Subcutaneous adipose tissue (tissue), 4 donors: ENCODE measurements around the gene IGSF3. TPM values are rescaled to one million over a fixed set of nuclear protein-coding genes. Genes with fewer than 3 reads are reported as not detected.

ENCODE experiments used
- CTCF ChIP-seq: fragments of 450-650 bp; IDR thresholded peaks from one replicate; pipeline ENCODE4 v1.5.1; 2016; ENCODE audit warnings: low read depth, mild to moderate bottlenecking, control low read depth, antibody characterized with exemption, moderate library complexity
- total RNA-seq, 4 donors: library from RNA; depleted of rRNA; stranded (reverse); fragments of >200 nt; gene quantifications; one replicate each; pipeline ENCODE4 v1.1.0, GENCODE V29; 2016

Gene IGSF3
- total RNA-seq, 4 donors from 2014 or later = 1.5 to 2.2 (median 1.8) TPM

- no peak for TF ChIP-seq CTCF
Observed at GRCh38 chr1:116569381-116569670, 98.2 kb downstream of the IGSF3 start.

- TF ChIP-seq CTCF = no peak
Observed at GRCh38 chr1:116568662-116569380, 98.7 kb downstream of the IGSF3 start.

GRCh38 chr1:116567790-116568661 is 99.5 kb downstream of the IGSF3 start:
- TF ChIP-seq CTCF = no peak

GRCh38 chr1:116565222-116565621 is 102.3 kb downstream of the IGSF3 start:
- no peak for TF ChIP-seq CTCF

- no peak for TF ChIP-seq CTCF
Observed at GRCh38 chr1:116564426-116564825, 103.1 kb downstream of the IGSF3 start.

GRCh38 chr1:116561563-116561962 is 106.0 kb downstream of the IGSF3 start:
- no peak for TF ChIP-seq CTCF

GRCh38 chr1:116560704-116561490 is 106.6 kb downstream of the IGSF3 start:
- no peak for TF ChIP-seq CTCF
